ENCODE data around the gene SIX3.

Gene SIX3

GRCh38 chr2:44941551-44942234 is at the start of gene SIX3:
Gene SIX3, plus strand, starts transcription at chr2:44941702. Its CDS starts 403 bp downstream, at chr2:44942105.
- DNase-seq (ENCODE audit: low read depth, low spot score), result no peak
- no peak within 1 kb of the TSS for H3K27ac ChIP-seq

- DNase-seq (ENCODE audit: low read depth, low spot score), result no peak
- H3K27ac ChIP-seq, result no peak overlapping the region
These were observed 47.4 kb upstream of the SIX3 start for GRCh38 chr2:44894058-44894457.

GRCh38 chr2:44895061-44895460 is 46.4 kb upstream of the SIX3 start:
- no peak for DNase-seq (ENCODE audit: low read depth, low spot score)
- H3K27ac ChIP-seq, result no peak overlapping the region

- no peak for DNase-seq (ENCODE audit: low read depth, low spot score)
- no peak overlapping the region for H3K27ac ChIP-seq
These were observed 44.1 kb upstream of the SIX3 start for GRCh38 chr2:44897406-44897805.

GRCh38 chr2:44902217-44903137 is 39.0 kb upstream of the SIX3 start:
- no peak overlapping the region for H3K27ac ChIP-seq
- DNase-seq (ENCODE audit: low read depth, low spot score), result no peak

- DNase-seq (ENCODE audit: low read depth, low spot score), result no peak
- no peak overlapping the region for H3K27ac ChIP-seq
These were observed 36.9 kb upstream of the SIX3 start for GRCh38 chr2:44904578-44904977.

- no peak for DNase-seq (ENCODE audit: low read depth, low spot score)
- H3K27ac ChIP-seq, result no peak overlapping the region
These were observed 34.5 kb upstream of the SIX3 start for GRCh38 chr2:44906972-44907371.

GRCh38 chr2:44909831-44910230 is 31.7 kb upstream of the SIX3 start:
- DNase-seq (ENCODE audit: low read depth, low spot score), result no peak
- H3K27ac ChIP-seq, result no peak overlapping the region

- no peak overlapping the region for H3K27ac ChIP-seq
- no peak for DNase-seq (ENCODE audit: low read depth, low spot score)
These were observed 28.8 kb upstream of the SIX3 start for GRCh38 chr2:44912660-44913059.

GRCh38 chr2:44916291-44916690 is 25.2 kb upstream of the SIX3 start:
- DNase-seq (ENCODE audit: low read depth, low spot score), result no peak
- H3K27ac ChIP-seq, result no peak overlapping the region

GRCh38 chr2:44918095-44918775 is 23.3 kb upstream of the SIX3 start:
- peak; percentile 20 for DNase-seq (ENCODE audit: low read depth, low spot score)
- no peak overlapping the region for H3K27ac ChIP-seq

- DNase-seq (ENCODE audit: low read depth, low spot score), result no peak
- no peak overlapping the region for H3K27ac ChIP-seq
These were observed 20.8 kb upstream of the SIX3 start for GRCh38 chr2:44920751-44921150.

- no peak for DNase-seq (ENCODE audit: low read depth, low spot score)
- H3K27ac ChIP-seq, result no peak overlapping the region
These were observed 18.7 kb upstream of the SIX3 start for GRCh38 chr2:44922776-44923175.

- H3K27ac ChIP-seq, result no peak overlapping the region
- DNase-seq (ENCODE audit: low read depth, low spot score), result no peak
These were observed 15.9 kb upstream of the SIX3 start for GRCh38 chr2:44925561-44926136.

- DNase-seq (ENCODE audit: low read depth, low spot score), result no peak
- no peak overlapping the region for H3K27ac ChIP-seq
These were observed 14.5 kb upstream of the SIX3 start for GRCh38 chr2:44926957-44927356.

- H3K27ac ChIP-seq, result no peak overlapping the region
- DNase-seq (ENCODE audit: low read depth, low spot score), result no peak
These were observed 13.5 kb upstream of the SIX3 start for GRCh38 chr2:44927985-44928482.

- no peak overlapping the region for H3K27ac ChIP-seq
- no peak for DNase-seq (ENCODE audit: low read depth, low spot score)
These were observed 12.9 kb upstream of the SIX3 start for GRCh38 chr2:44928483-44929158.

GRCh38 chr2:44929159-44929734 is 12.3 kb upstream of the SIX3 start:
- H3K27ac ChIP-seq, result no peak overlapping the region
- no peak for DNase-seq (ENCODE audit: low read depth, low spot score)

GRCh38 chr2:44929735-44930273 is 11.7 kb upstream of the SIX3 start:
- DNase-seq (ENCODE audit: low read depth, low spot score), result no peak
- H3K27ac ChIP-seq, result no peak overlapping the region

All from epithelial cell of prostate (primary cell).